Fibroblast of lung (primary cell): ENCODE data around the gene ALOX5. TPM values are rescaled to one million over a fixed set of nuclear protein-coding genes. Genes with fewer than 3 reads are reported as not detected.

Experiments used
- DNase-seq, 2 donors: peaks; one replicate each; pipeline versions ENCODE4 v3.0.0 to v3.0.0-alpha.2; 2010; ENCODE audit warnings: low read depth in 2 of 2
- H2AFZ ChIP-seq: 2 replicates; pipeline ENCODE4 v1.5.1; 2012; ENCODE audit warnings: low read length, control low read depth, inconsistent platforms
- H3K27ac ChIP-seq: 2 replicates; pipeline ENCODE4 v1.5.1; 2011; ENCODE audit warnings: low read length, control low read depth; ENCODE audit not compliant: insufficient read depth
- H3K27me3 ChIP-seq: 2 replicates; pipeline ENCODE4 v1.5.1; 2011; ENCODE audit warnings: mild to moderate bottlenecking, low read length; ENCODE audit not compliant: control insufficient read depth, insufficient read depth
- H3K36me3 ChIP-seq: 2 replicates; pipeline ENCODE4 v1.5.1; 2011; ENCODE audit warnings: low read length; ENCODE audit not compliant: control insufficient read depth, insufficient read depth
- H3K4me1 ChIP-seq: 2 replicates; pipeline ENCODE4 v1.5.1; 2011; ENCODE audit warnings: low read length; ENCODE audit not compliant: control insufficient read depth, insufficient read depth; ENCODE audit errors: extremely low read depth
- H3K4me2 ChIP-seq: 2 replicates; pipeline ENCODE4 v1.5.1; 2011; ENCODE audit warnings: low read length, control low read depth; ENCODE audit not compliant: insufficient read depth; ENCODE audit errors: extremely low read depth
- H3K4me3 ChIP-seq, 4 experiments: fragments of 200-600 bp in 1 of 4; sonication (generic) in 1 of 4; replicated peaks in 1 of 4; 2 replicates each; pipeline ENCODE4 v1.5.1; 2011 to 2016; ENCODE audit warnings: low read length in 4 of 4, low read depth in 3 of 4, mild to moderate bottlenecking in 3 of 4, control low read depth in 2 of 4, inconsistent platforms in 1 of 4, mixed read lengths in 1 of 4; ENCODE audit not compliant: insufficient read depth in 1 of 4; ENCODE audit errors: control extremely low read depth in 1 of 4
- H3K79me2 ChIP-seq: 2 replicates; pipeline ENCODE4 v1.5.1; 2012; ENCODE audit warnings: mild to moderate bottlenecking, low read length, inconsistent platforms; ENCODE audit not compliant: control insufficient read depth, insufficient read depth
- H3K9ac ChIP-seq: 2 replicates; pipeline ENCODE4 v1.5.1; 2011; ENCODE audit warnings: mild to moderate bottlenecking, low read length, control low read depth; ENCODE audit not compliant: insufficient read depth
- H3K9me3 ChIP-seq: 2 replicates; pipeline ENCODE4 v1.5.1; 2012; ENCODE audit warnings: low read depth, low read length; ENCODE audit not compliant: control insufficient read depth, insufficient read depth
- H4K20me1 ChIP-seq: 2 replicates; pipeline ENCODE4 v1.5.1; 2011; ENCODE audit warnings: low read length; ENCODE audit not compliant: control insufficient read depth, insufficient read depth; ENCODE audit errors: extremely low read depth
- EZH2 ChIP-seq: IDR thresholded peaks from 2 replicates; pipeline ENCODE4 v1.5.1; 2012; ENCODE audit warnings: low read length, control low read depth, mild to moderate bottlenecking; ENCODE audit errors: missing control alignments
- polyA plus RNA-seq, 2 donors: library from polyadenylated mRNA; depleted of rRNA in 1 of 2; stranded (reverse) in 1 of 2; unstranded in 1 of 2; fragments of >200 nt; gene quantifications; 2 replicates each; pipeline ENCODE4 v1.2.1, GENCODE V29; 2011 to 2012; ENCODE audit warnings: missing spikeins in 1 of 2
- total RNA-seq: library from RNA; depleted of rRNA; stranded (reverse); fragments of >200 nt; gene quantifications from 2 replicates; pipeline ENCODE4 v1.2.1, GENCODE V29; 2014
- TF ChIP-seq, protein P1 (sequence below), 2 donors: IDR thresholded peaks in 1 of 2; conservative IDR thresholded peaks in 1 of 2; 1 replicate in 1 of 2; 2 replicates in 1 of 2; pipeline ENCODE4 v1.5.1; 2011 to 2012; ENCODE audit warnings: low read length in 2 of 2, control low read depth in 1 of 2, inconsistent platforms in 1 of 2, low read depth in 1 of 2, mild to moderate bottlenecking in 1 of 2

ALOX5 gene
- total and polyA plus RNA-seq, 2 donors (not counting 1 experiment from before 2014, with no cell fraction given), result not detected

DNA sequence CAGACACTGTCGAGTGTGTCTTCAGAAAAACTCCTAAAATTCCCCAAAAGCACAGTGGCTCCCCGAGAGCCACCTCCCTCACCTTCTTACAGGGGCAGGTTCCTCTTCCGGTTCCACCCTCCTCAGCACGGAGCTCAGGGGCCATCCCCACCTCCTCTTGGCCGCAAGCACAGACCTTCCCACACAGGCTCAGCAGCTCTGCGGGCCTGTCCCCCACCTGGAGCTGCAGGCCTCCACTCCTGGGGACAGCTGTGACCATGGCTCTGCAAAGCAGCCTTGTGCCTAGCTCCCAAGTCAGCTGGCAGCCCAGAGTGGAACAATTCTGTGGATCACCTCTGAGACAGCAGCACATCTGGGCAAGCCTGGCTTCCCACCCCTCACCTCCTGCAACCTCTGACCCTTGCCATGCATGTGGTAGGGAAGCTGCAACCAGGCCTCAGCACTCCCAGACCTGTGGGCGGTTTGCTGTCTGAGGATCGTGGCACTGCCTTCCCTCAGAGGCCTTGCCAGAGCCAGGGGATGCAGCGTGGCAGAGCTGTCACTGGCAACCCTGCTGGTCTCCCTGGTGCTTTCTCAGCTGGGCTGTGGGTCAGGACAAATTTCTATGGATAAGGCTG, 79.7 kb downstream of the ALOX5 start:
- no peak overlapping the region for H2AFZ ChIP-seq
- no peaks in the 10 kb centered on the region for H4K20me1 ChIP-seq
- no peak for TF ChIP-seq EZH2
- TF ChIP-seq, protein P1, sequence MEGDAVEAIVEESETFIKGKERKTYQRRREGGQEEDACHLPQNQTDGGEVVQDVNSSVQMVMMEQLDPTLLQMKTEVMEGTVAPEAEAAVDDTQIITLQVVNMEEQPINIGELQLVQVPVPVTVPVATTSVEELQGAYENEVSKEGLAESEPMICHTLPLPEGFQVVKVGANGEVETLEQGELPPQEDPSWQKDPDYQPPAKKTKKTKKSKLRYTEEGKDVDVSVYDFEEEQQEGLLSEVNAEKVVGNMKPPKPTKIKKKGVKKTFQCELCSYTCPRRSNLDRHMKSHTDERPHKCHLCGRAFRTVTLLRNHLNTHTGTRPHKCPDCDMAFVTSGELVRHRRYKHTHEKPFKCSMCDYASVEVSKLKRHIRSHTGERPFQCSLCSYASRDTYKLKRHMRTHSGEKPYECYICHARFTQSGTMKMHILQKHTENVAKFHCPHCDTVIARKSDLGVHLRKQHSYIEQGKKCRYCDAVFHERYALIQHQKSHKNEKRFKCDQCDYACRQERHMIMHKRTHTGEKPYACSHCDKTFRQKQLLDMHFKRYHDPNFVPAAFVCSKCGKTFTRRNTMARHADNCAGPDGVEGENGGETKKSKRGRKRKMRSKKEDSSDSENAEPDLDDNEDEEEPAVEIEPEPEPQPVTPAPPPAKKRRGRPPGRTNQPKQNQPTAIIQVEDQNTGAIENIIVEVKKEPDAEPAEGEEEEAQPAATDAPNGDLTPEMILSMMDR (conservative IDR thresholded peaks at IDR 0.05 in 1 of 2, IDR thresholded peaks at IDR 0.05 in 1 of 2; ENCODE audit: low read depth in 1 of 2, low read length in 2 of 2), result no peak
- H3K36me3 ChIP-seq, result no peaks in the 10 kb centered on the region
- DNase-seq, result no peak
- no peaks in the 10 kb centered on the region for H3K27me3 ChIP-seq
- H3K27ac ChIP-seq, result no peak overlapping the region
- H3K9me3 ChIP-seq, result no peaks in the 10 kb centered on the region
- no peaks in the 10 kb centered on the region for H3K79me2 ChIP-seq
- H3K4me1 ChIP-seq, result no peaks in the 10 kb centered on the region
- no peak overlapping the region for H3K4me3 ChIP-seq
- no peak overlapping the region for H3K9ac ChIP-seq
- H3K4me2 ChIP-seq, result no peak overlapping the region

DNA sequence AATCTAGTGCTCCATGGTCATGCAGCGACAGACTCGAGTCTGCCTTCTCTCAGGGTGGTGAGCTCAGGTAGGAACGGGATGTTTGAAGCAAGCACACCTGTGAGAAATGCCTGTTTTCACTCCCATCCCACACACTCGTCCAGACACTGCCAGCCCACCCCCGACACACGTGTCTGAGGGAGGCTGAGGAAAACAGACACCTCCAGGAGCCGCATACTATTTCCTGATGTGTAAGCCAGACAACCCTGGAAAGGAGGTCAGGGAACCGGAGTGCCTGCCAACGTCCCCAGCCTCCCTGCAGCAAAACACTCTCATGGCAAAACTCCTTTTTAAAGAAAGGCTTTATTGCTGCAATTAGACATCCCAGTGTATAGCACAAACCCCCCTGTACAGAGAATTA, 80.2 kb downstream of the ALOX5 start:
- DNase-seq, result no peak
- Histone ChIP-seq H3K36me3 (no peaks in the 10 kb centered on the region), H3K4me3 (no peak overlapping the region), H4K20me1 (no peaks in the 10 kb centered on the region), H2AFZ (no peak overlapping the region), H3K79me2 (no peaks in the 10 kb centered on the region), H3K27ac (no peak overlapping the region), H3K4me2 (no peak overlapping the region), H3K27me3 (no peaks in the 10 kb centered on the region), H3K4me1 (no peaks in the 10 kb centered on the region), H3K9me3 (no peaks in the 10 kb centered on the region), H3K9ac (no peak overlapping the region)
- no peak for TF ChIP-seq EZH2
- TF ChIP-seq, protein P1 (conservative IDR thresholded peaks at IDR 0.05 in 1 of 2, IDR thresholded peaks at IDR 0.05 in 1 of 2; ENCODE audit: low read depth in 1 of 2, low read length in 2 of 2), result no peak

DNA sequence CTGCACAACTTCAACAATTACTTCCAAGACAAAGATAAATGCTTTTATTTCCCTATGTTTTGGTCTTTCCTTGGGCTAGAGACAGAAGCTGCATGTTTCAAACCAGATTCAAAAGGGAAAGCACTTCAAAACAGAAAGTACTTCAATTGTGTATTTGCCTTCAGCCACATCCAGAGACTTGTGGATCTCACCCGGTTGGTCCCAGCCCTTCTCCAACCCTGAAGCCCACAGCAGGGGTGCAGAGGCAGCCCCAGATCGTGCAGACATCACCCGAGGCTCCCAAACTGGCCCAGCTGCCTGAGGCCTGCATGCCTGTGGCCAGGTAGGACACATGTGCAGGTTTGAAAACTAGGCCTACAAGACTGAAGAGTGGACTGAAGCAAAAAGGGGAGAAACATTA, 80.8 kb downstream of the ALOX5 start:
- Histone ChIP-seq H3K27me3 (no peaks in the 10 kb centered on the region), H3K4me2 (no peak overlapping the region), H3K4me1 (no peaks in the 10 kb centered on the region), H4K20me1 (no peaks in the 10 kb centered on the region), H3K36me3 (no peaks in the 10 kb centered on the region), H3K79me2 (no peaks in the 10 kb centered on the region), H3K4me3 (no peak overlapping the region), H3K9ac (no peak overlapping the region), H3K9me3 (no peaks in the 10 kb centered on the region), H2AFZ (no peak overlapping the region), H3K27ac (no peak overlapping the region)
- TF ChIP-seq EZH2, result no peak
- TF ChIP-seq, protein P1 (conservative IDR thresholded peaks at IDR 0.05 in 1 of 2, IDR thresholded peaks at IDR 0.05 in 1 of 2; ENCODE audit: low read depth in 1 of 2, low read length in 2 of 2), result no peak
- no peak for DNase-seq
